Activated CD8-positive, alpha-beta T cell treated with anti-CD3 and anti-CD28 coated beads for 36 hours (primary cell): ENCODE results near the gene AEN. TPM values are rescaled to one million over a fixed set of nuclear protein-coding genes. Genes with fewer than 3 reads are reported as not detected.
"Not testable (repeated sequence)": the region's sequence is repeated elsewhere in the genome, so short reads cannot be mapped to it uniquely, and the experiment has no call there.

ENCODE experiments used
- ATAC-seq: fragments of 200-7000 bp; cut with Tn5 transposase; one replicate; pipeline ENCODE4 v1.10.0; 2021; ENCODE audit warnings: mild to moderate bottlenecking, moderate library complexity
- CTCF ChIA-PET: fragments of 350-600 bp; sonication (Branson Sonifier 250); formaldehyde crosslinking; loops from one replicate; lab custom pipeline; 2021; ENCODE audit warnings: antibody characterized with exemption; lab: Charles Lee
- POLR2A ChIA-PET: fragments of 350-600 bp; sonication (Branson Sonifier 250); formaldehyde crosslinking; loops from one replicate; lab custom pipeline; 2021; ENCODE audit warnings: antibody characterized with exemption; lab: Charles Lee
- DNase-seq: peaks from one replicate; pipeline ENCODE4 v3.0.0-alpha.2; 2020
- H3K27ac Mint-ChIP-seq: one replicate; pipeline ENCODE4 v1.8.0; 2021; ENCODE audit warnings: mild to moderate bottlenecking, mixed read lengths
- H3K27me3 Mint-ChIP-seq: one replicate; pipeline ENCODE4 v1.8.0; 2021; ENCODE audit warnings: mixed read lengths
- H3K36me3 Mint-ChIP-seq: one replicate; pipeline ENCODE4 v1.8.0; 2021; ENCODE audit warnings: low read depth, mixed read lengths
- H3K4me1 Mint-ChIP-seq: one replicate; pipeline ENCODE4 v1.8.0; 2021; ENCODE audit warnings: low read depth, mixed read lengths
- H3K4me3 Mint-ChIP-seq: one replicate; pipeline ENCODE4 v1.8.0; 2021; ENCODE audit warnings: mild to moderate bottlenecking, moderate library complexity, mixed read lengths
- H3K9me3 Mint-ChIP-seq: one replicate; pipeline ENCODE4 v1.8.0; 2021; ENCODE audit warnings: mixed read lengths
- CTCF ChIP-seq: fragments of 200-600 bp; IDR thresholded peaks from one replicate; pipeline ENCODE4 v1.8.0; 2022; ENCODE audit warnings: antibody characterized with exemption, mild to moderate bottlenecking
- intact Hi-C: fragments of 100-400 bp; cut with micrococcal nuclease; formaldehyde crosslinking; loops from one replicate; pipeline ENCODE4 v1.10.0; 2022
- total RNA-seq, 2 experiments: library from RNA; stranded (reverse); gene quantifications; one replicate each; pipeline ENCODE4 v1.2.3, GENCODE V29; 2021

AEN gene
- total RNA-seq, 2 experiments from 2014 or later: 55.2 to 58.4 TPM

GRCh38 chr15:88629071-88629470 lies 7.9 kb downstream of the AEN start:
- no peak for DNase-seq
- intact Hi-C loops: no loop called here
- TF ChIP-seq CTCF: no peak
- ChIA-PET CTCF (interaction anchor here (0.7 to 1.2 kb wide), 2 partner anchors 34 to 36 kb away, joined by 4 read pairs; no protein-coding TSS in a partner anchor), POLR2A (interaction anchor here (1.4 kb wide), 1 partner anchor 27 kb away, joined by 6 read pairs; no protein-coding TSS in a partner anchor)
- Mint-ChIP-seq H3K36me3 (peaks cover 84% of the 10 kb centered on the region), H3K4me3 (no peak overlapping the region), H3K27me3 (no peaks in the 10 kb centered on the region), H3K4me1 (peaks cover 87% of the 10 kb centered on the region), H3K9me3 (no peaks in the 10 kb centered on the region), H3K27ac (peak overlapping the region; percentile 85)
- ATAC-seq: no peak

GRCh38 chr15:88630141-88630721 lies 9.1 kb downstream of the AEN start:
- no peak overlapping the region for H3K4me3 Mint-ChIP-seq
- peaks cover 81% of the 10 kb centered on the region for H3K36me3 Mint-ChIP-seq
- DNase-seq (no peak), ATAC-seq (no peak)
- H3K27ac Mint-ChIP-seq: peak overlapping the region; percentile 85
- intact Hi-C loops: no loop called here
- no peaks in the 10 kb centered on the region for H3K9me3 Mint-ChIP-seq
- POLR2A ChIA-PET: interaction anchor here (0.6 to 0.7 kb wide), 3 partner anchors 15 to 26 kb away, joined by 3 read pairs; no protein-coding TSS in a partner anchor
- TF ChIP-seq CTCF: no peak
- CTCF ChIA-PET: interaction anchor here (2.5 kb wide), 1 partner anchor 34 kb away, joined by 12 read pairs; no protein-coding TSS in a partner anchor
- no peaks in the 10 kb centered on the region for H3K27me3 Mint-ChIP-seq
- peaks cover 87% of the 10 kb centered on the region for H3K4me1 Mint-ChIP-seq

- Mint-ChIP-seq H3K36me3 (peaks cover 79% of the 10 kb centered on the region), H3K9me3 (no peaks in the 10 kb centered on the region), H3K4me3 (no peak overlapping the region), H3K4me1 (peaks cover 89% of the 10 kb centered on the region), H3K27ac (peak overlapping the region; percentile 85), H3K27me3 (no peaks in the 10 kb centered on the region)
- DNase-seq (no peak), ATAC-seq (no peak)
- no peak for TF ChIP-seq CTCF
- intact Hi-C loops: no loop called here
- ChIA-PET POLR2A (interaction anchor here (0.6 to 0.7 kb wide), 3 partner anchors 14 to 28 kb away, joined by 3 to 4 read pairs (median 3); no protein-coding TSS in a partner anchor), CTCF (interaction anchor here (2.5 kb wide), 1 partner anchor 33 kb away, joined by 12 read pairs; no protein-coding TSS in a partner anchor)
These were observed 9.8 kb downstream of the AEN start for GRCh38 chr15:88630798-88631463.

- no peaks in the 10 kb centered on the region for H3K9me3 Mint-ChIP-seq
- H3K27me3 Mint-ChIP-seq: no peaks in the 10 kb centered on the region
- ATAC-seq (no peak), DNase-seq (no peak)
- TF ChIP-seq CTCF: no peak
- intact Hi-C loops: no loop called here
- CTCF ChIA-PET: interaction anchor here (1.4 to 2.6 kb wide), 3 partner anchors 7 to 33 kb away, joined by 5 to 13 read pairs (median 12); no protein-coding TSS in a partner anchor
- peaks cover 91% of the 10 kb centered on the region for H3K4me1 Mint-ChIP-seq
- peaks cover 80% of the 10 kb centered on the region for H3K36me3 Mint-ChIP-seq
- no peak overlapping the region for H3K4me3 Mint-ChIP-seq
- H3K27ac Mint-ChIP-seq: peak overlapping the region; percentile 85
- POLR2A ChIA-PET: interaction anchor here (0.6 to 2.5 kb wide), 4 partner anchors 8 to 28 kb away, joined by 3 to 10 read pairs (median 4); no protein-coding TSS in a partner anchor
These were observed 10.4 kb downstream of the AEN start for GRCh38 chr15:88631464-88632028.

DNA sequence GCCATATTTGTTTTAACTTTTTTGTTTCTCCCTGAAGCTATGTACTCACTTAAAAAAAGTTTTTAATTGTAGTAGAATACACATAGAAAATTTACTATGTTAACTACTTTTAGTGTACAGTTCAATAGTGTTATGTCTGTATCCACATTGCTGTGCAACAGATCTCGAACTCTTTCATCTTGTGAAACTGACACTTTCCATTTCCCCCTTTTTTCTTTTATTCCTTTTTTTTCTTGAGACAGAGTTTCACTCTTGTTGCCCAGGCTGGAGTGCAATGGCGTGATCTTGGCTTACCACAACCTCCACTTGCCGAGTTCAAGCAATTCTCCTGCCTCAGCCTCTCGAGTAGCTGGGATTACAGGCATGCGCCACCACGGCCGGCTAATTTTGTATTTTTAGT lies 11.7 kb downstream of the AEN start:
- ATAC-seq, H3K4me3 Mint-ChIP-seq, H3K27me3 Mint-ChIP-seq, H3K9me3 Mint-ChIP-seq, DNase-seq, intact Hi-C loops: not testable (repeated sequence)
- Mint-ChIP-seq H3K36me3 (peaks cover 79% of the 10 kb centered on the region), H3K4me1 (peaks cover 91% of the 10 kb centered on the region), H3K27ac (peak overlapping the region; percentile 77)
- ChIA-PET POLR2A (interaction anchor here (0.8 to 2.5 kb wide), 3 partner anchors 11 to 16 kb away, joined by 3 to 10 read pairs (median 5); no protein-coding TSS in a partner anchor), CTCF (interaction anchor here (1.4 to 2.6 kb wide), 3 partner anchors 9 to 31 kb away, joined by 5 to 13 read pairs (median 12); no protein-coding TSS in a partner anchor)
